Skeletal muscle satellite cell (primary cell): ENCODE measurements around the gene TICAM2.
A peak's percentile ranks its signal among the peaks of the same experiment; 100 is the strongest.

ENCODE experiments used
- H3K27me3 ChIP-seq: 2 replicates; pipeline ENCODE4 v1.7.0; 2013; ENCODE audit warnings: low read length; ENCODE audit not compliant: control insufficient read depth, insufficient read depth
- H3K36me3 ChIP-seq: 2 replicates; pipeline ENCODE4 v1.7.0; 2013; ENCODE audit warnings: mild to moderate bottlenecking, control low read depth, low read length; ENCODE audit not compliant: insufficient read depth
- H3K4me1 ChIP-seq: 2 replicates; pipeline ENCODE4 v1.7.0; 2013; ENCODE audit warnings: low read length; ENCODE audit not compliant: control insufficient read depth, insufficient read depth
- H3K4me2 ChIP-seq: 2 replicates; pipeline ENCODE4 v1.7.0; 2013; ENCODE audit warnings: mild to moderate bottlenecking, low read length
- H3K4me3 ChIP-seq: 2 replicates; pipeline ENCODE4 v1.7.0; 2013; ENCODE audit warnings: low read length
- H3K9ac ChIP-seq: 2 replicates; pipeline ENCODE4 v1.7.0; 2013; ENCODE audit warnings: mild to moderate bottlenecking, low read depth, low read length, moderate library complexity
- H3K9me3 ChIP-seq: replicated peaks from 2 replicates; pipeline ENCODE4 v1.7.0; 2013; ENCODE audit warnings: mild to moderate bottlenecking, control low read depth, low read length

Gene TICAM2

DNA sequence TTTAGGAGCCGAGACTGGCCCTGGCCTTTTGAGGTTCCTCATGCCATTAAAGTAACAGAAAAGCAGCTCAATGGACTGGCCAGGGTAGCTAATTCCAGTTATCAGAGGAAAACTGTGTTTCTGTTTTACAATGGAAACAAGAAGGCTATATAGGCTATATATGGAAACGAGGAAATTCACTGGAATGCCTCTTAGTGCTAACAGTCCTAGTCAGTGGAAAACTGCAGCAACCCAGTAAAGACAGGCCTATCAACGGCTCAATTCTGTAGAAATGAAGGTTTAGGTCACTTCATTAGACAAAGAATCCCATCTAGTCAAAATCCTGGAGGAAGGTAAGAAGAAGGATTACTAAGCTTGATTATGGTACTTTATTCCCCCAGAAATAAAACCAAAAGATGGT is 3.2 kb upstream of the TICAM2 start:
- H3K4me3 ChIP-seq = no peak overlapping the region
- H3K4me2 ChIP-seq = no peak overlapping the region

GRCh38 chr5:115602591-115603125 is 379 bp upstream of the TICAM2 start:
- no peaks in the 10 kb centered on the region for H3K27me3 ChIP-seq
- H3K36me3 ChIP-seq = peaks cover 9% of the 10 kb centered on the region
- H3K9ac ChIP-seq = peak overlapping the region; percentile 94
- peak overlapping the region; percentile 78 for H3K4me3 ChIP-seq
- peaks cover 28% of the 10 kb centered on the region for H3K4me1 ChIP-seq
- no peaks in the 10 kb centered on the region for H3K9me3 ChIP-seq
- H3K4me2 ChIP-seq = peak overlapping the region; percentile 88

More for the DNA sequence above, 3.2 kb upstream of the TICAM2 start:
- Histone ChIP-seq H3K36me3 (peaks cover 9% of the 10 kb centered on the region), H3K9ac (no peak overlapping the region), H3K9me3 (no peaks in the 10 kb centered on the region), H3K4me1 (peaks cover 10% of the 10 kb centered on the region), H3K27me3 (no peaks in the 10 kb centered on the region)

- Histone ChIP-seq H3K4me3 (peak overlapping the region; percentile 78), H3K9ac (peak overlapping the region; percentile 94), H3K9me3 (no peaks in the 10 kb centered on the region), H3K36me3 (peaks cover 9% of the 10 kb centered on the region), H3K4me1 (peaks cover 36% of the 10 kb centered on the region), H3K27me3 (no peaks in the 10 kb centered on the region), H3K4me2 (peak overlapping the region; percentile 88)
These were observed 1.5 kb downstream of the TICAM2 start for GRCh38 chr5:115600766-115601165.

- Histone ChIP-seq H3K4me2 (peak overlapping the region; percentile 88), H3K4me1 (peaks cover 38% of the 10 kb centered on the region), H3K36me3 (peaks cover 1% of the 10 kb centered on the region), H3K9me3 (no peaks in the 10 kb centered on the region), H3K9ac (peak overlapping the region; percentile 94), H3K4me3 (peak overlapping the region; percentile 78), H3K27me3 (no peaks in the 10 kb centered on the region)
These were observed 2.4 kb downstream of the TICAM2 start for GRCh38 chr5:115599924-115600323.

DNA sequence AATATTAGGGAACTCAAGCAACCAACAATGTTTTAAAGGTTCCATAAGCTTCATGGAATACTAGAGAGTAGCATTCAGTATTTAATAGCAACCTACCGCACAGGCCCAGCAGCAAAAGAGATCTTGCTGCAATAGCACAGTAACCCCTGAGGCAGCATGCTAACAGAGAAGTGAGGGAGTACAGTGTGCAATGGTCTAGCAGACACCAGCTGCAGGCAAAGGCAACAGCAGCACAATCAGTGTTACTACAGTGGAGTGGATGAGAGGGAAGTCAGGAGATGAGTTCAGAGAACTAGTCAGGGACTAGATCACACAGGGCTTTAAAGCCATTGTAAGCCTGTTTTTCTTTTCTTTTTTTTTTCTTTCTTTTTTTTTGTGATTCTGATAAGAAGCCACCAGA is 2.8 kb downstream of the TICAM2 start:
- Histone ChIP-seq H3K36me3 (no peaks in the 10 kb centered on the region), H3K4me2 (peak overlapping the region; percentile 88), H3K27me3 (no peaks in the 10 kb centered on the region), H3K4me3 (peak overlapping the region; percentile 78), H3K9me3 (no peaks in the 10 kb centered on the region), H3K9ac (peak overlapping the region; percentile 94), H3K4me1 (peaks cover 43% of the 10 kb centered on the region)

DNA sequence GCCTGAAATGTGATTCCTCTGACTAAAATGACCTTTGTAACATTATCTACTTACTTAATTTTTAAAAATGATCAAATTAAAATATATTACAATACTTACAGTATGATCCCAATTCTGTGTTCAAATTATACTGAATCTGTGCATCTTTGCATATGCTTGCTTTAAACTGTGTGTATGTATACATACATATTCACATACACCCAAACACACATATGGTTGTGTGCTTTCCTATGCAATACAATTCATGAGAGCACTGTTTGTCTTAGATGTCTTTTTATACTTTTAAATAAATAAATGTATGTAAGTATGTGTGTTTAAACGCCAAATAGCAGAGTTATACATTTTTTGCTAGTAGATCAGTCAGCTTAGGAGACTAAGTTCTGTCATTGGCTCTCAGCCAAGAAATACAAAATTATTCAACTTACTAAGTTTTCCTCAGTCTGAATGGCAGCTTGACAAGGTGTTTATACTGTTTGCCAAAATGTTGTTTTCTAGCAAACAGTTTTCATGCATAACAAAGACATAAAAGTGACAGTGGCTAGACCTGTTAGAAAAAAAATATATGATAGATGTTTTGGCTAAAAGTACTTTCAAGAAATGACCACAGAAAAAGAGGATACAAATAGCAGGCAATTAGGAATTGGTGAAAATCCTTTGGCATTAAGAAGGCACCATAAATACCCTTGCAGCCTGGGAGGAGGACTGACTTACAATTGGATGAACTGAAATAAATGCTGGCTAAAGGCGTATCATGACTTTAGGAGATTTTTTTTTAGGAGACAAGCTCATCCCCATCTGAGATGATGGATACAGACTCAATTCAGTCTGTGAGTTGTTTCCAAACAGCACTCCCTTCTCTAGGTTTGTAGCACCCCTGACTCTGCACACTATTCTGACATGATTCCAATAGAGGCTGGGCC is 7.9 kb downstream of the TICAM2 start:
- Histone ChIP-seq H3K4me1 (peaks cover 33% of the 10 kb centered on the region), H3K4me2 (peak overlapping the region; percentile 46), H3K27me3 (no peaks in the 10 kb centered on the region)

GRCh38 chr5:115589043-115589442 is 13.2 kb downstream of the TICAM2 start:
- Histone ChIP-seq H3K27me3 (no peaks in the 10 kb centered on the region), H3K9ac (no peak overlapping the region), H3K4me2 (no peak overlapping the region), H3K36me3 (no peaks in the 10 kb centered on the region), H3K4me3 (no peak overlapping the region), H3K4me1 (peaks cover 8% of the 10 kb centered on the region), H3K9me3 (no peaks in the 10 kb centered on the region)

More for the DNA sequence above, 7.9 kb downstream of the TICAM2 start:
- Histone ChIP-seq H3K36me3 (no peaks in the 10 kb centered on the region), H3K4me3 (no peak overlapping the region), H3K9me3 (no peaks in the 10 kb centered on the region), H3K9ac (no peak overlapping the region)

GRCh38 chr5:115588640-115589039 is 13.6 kb downstream of the TICAM2 start:
- Histone ChIP-seq H3K27me3 (no peaks in the 10 kb centered on the region), H3K4me1 (peaks cover 8% of the 10 kb centered on the region), H3K4me3 (no peak overlapping the region)

DNA sequence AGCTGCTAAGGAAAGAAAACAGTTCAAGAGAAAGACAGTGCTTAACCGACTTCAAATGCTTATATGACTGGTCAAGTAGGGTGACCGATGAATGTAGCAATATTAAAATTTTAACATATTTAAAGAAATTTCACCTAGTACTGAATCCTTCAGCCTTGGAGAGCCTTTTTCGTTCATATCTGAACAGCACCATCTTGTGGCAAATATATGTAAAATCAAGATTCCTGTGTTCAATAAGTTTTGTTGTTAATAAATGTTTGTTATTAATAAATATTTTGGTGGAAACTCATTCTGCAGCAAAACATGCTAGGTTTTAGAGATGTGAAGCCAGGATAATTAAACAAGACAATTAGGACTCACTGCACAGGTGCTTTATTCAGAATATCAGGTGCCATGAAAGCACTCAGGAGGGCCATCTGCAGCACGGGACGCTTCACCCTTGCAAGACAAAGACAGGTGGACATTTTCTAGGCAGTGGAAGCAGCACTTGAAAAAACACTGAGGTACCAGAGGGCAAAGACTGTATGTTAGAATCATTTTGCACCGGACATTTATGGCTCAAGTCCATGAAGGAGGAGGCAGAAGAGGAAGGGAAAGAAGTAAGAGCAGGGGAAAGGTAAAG is 15.6 kb downstream of the TICAM2 start:
- Histone ChIP-seq H3K9me3 (no peaks in the 10 kb centered on the region), H3K4me1 (peaks cover 16% of the 10 kb centered on the region), H3K4me3 (no peak overlapping the region), H3K36me3 (no peaks in the 10 kb centered on the region), H3K27me3 (no peaks in the 10 kb centered on the region), H3K9ac (no peak overlapping the region), H3K4me2 (no peak overlapping the region)

More at GRCh38 chr5:115588640-115589039, 13.6 kb downstream of the TICAM2 start:
- H3K9ac ChIP-seq = no peak overlapping the region
- H3K4me2 ChIP-seq = no peak overlapping the region
- H3K36me3 ChIP-seq = no peaks in the 10 kb centered on the region
- H3K9me3 ChIP-seq = no peaks in the 10 kb centered on the region

DNA sequence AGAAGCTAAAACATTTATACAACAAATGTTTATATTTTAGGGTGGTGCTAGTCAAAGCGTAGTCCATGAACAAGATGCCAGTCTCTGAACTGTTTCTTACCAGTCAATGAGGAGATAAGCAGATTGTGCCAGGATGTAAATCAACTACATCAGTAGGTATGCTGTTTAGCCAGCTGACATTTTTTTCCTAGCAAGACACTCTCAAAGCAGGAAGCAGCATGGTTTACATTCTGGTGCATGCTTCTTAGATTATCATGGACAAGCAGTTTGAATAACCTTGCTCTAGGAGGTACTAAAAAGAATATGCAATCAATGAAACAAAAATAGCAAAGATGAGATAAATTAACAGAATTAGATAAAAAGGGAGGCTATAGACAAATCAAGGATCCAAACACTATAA is 17.0 kb downstream of the TICAM2 start:
- Histone ChIP-seq H3K36me3 (peaks cover 10% of the 10 kb centered on the region), H3K9ac (no peak overlapping the region), H3K4me3 (no peak overlapping the region), H3K4me2 (no peak overlapping the region), H3K9me3 (no peaks in the 10 kb centered on the region), H3K27me3 (no peaks in the 10 kb centered on the region), H3K4me1 (peaks cover 16% of the 10 kb centered on the region)

DNA sequence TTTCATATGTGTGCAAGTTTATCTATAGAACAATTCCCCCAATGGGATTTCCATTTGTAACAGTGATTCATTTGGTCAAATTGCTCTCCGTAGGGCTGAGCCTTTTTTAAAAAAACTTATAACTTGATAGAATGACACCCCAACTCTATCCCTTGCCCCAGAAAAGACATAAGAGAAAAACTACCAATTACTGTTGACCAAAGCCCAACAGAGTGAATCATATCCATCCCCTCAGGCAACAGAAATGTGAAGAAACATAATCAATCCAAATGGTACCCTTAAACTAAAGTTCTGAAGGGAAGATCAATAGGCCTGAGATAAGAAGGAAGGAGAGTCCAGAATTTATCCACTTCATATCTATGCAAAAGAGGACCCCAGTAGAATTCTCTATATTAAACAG is 17.8 kb downstream of the TICAM2 start:
- Histone ChIP-seq H3K9ac (no peak overlapping the region), H3K27me3 (no peaks in the 10 kb centered on the region), H3K4me1 (peaks cover 16% of the 10 kb centered on the region), H3K36me3 (peaks cover 18% of the 10 kb centered on the region), H3K9me3 (no peaks in the 10 kb centered on the region), H3K4me2 (no peak overlapping the region), H3K4me3 (no peak overlapping the region)
